Stimulated activated CD4-positive, alpha-beta T cell treated with anti-CD3 and anti-CD28 coated beads, Interleukin-2, amount 100 ng/mL, for 4 hours (primary cell): ENCODE results near the gene NMNAT3.

ENCODE experiments used
- DNase-seq: peaks from one replicate; pipeline ENCODE4 v3.0.0-alpha.2; 2020; ENCODE audit warnings: low read depth

NMNAT3 gene

GRCh38 chr3:139541532-139542288, 136.1 kb downstream of the NMNAT3 start:
- no peak for DNase-seq

- DNase-seq, result no peak
These were observed 136.9 kb downstream of the NMNAT3 start for GRCh38 chr3:139540651-139541531.

- DNase-seq, result no peak
These were observed 139.0 kb downstream of the NMNAT3 start for GRCh38 chr3:139538733-139539132.

- DNase-seq, result no peak
These were observed 139.8 kb downstream of the NMNAT3 start for GRCh38 chr3:139537795-139538621.

GRCh38 chr3:139537361-139537760, 140.4 kb downstream of the NMNAT3 start:
- no peak for DNase-seq

- DNase-seq, result no peak
These were observed 142.5 kb downstream of the NMNAT3 start for GRCh38 chr3:139534992-139535879.

- no peak for DNase-seq
These were observed 143.3 kb downstream of the NMNAT3 start for GRCh38 chr3:139534455-139534812.

GRCh38 chr3:139533781-139534454, 143.9 kb downstream of the NMNAT3 start:
- DNase-seq, result no peak

GRCh38 chr3:139532976-139533375, 144.8 kb downstream of the NMNAT3 start:
- no peak for DNase-seq

- DNase-seq, result no peak
These were observed 147.1 kb downstream of the NMNAT3 start for GRCh38 chr3:139530717-139531116.

GRCh38 chr3:139529662-139530061, 148.1 kb downstream of the NMNAT3 start:
- DNase-seq, result no peak

- DNase-seq, result no peak
These were observed 148.8 kb downstream of the NMNAT3 start for GRCh38 chr3:139528924-139529323.

GRCh38 chr3:139528281-139528680, 149.5 kb downstream of the NMNAT3 start:
- DNase-seq, result no peak

- DNase-seq, result no peak
These were observed 150.5 kb downstream of the NMNAT3 start for GRCh38 chr3:139527265-139527664.

- no peak for DNase-seq
These were observed 151.6 kb downstream of the NMNAT3 start for GRCh38 chr3:139526146-139526545.

GRCh38 chr3:139524841-139525636, 152.7 kb downstream of the NMNAT3 start:
- no peak for DNase-seq

GRCh38 chr3:139523718-139524117, 154.1 kb downstream of the NMNAT3 start:
- DNase-seq, result no peak

GRCh38 chr3:139523166-139523565, 154.6 kb downstream of the NMNAT3 start:
- DNase-seq, result no peak

- no peak for DNase-seq
These were observed 155.4 kb downstream of the NMNAT3 start for GRCh38 chr3:139522421-139522820.

- DNase-seq, result no peak
These were observed 156.0 kb downstream of the NMNAT3 start for GRCh38 chr3:139521816-139522215.
